Smooth muscle cell (in vitro differentiated cells): ENCODE results near the gene ASB1. TPM values are rescaled to one million over a fixed set of nuclear protein-coding genes. Genes with fewer than 3 reads are reported as not detected.

Source experiments
- DNase-seq: peaks from one replicate; lab custom pipeline; 2025; ENCODE audit not compliant: unreplicated experiment; lab: John Stamatoyannopoulos, UW
- H2AFZ ChIP-seq: fragments of 200-600 bp; sonication (generic); 2 replicates; pipeline ENCODE4 v1.6.0; 2016; ENCODE audit warnings: antibody characterized with exemption, low read depth, mild to moderate bottlenecking
- H3F3A ChIP-seq: fragments of 200-600 bp; sonication (generic); 2 replicates; pipeline ENCODE4 v1.6.0; 2017; ENCODE audit warnings: antibody characterized with exemption, low read depth
- H3K27ac ChIP-seq: fragments of 200-600 bp; sonication (generic); 2 replicates; pipeline ENCODE4 v1.5.1; 2016; ENCODE audit warnings: low read depth, mild to moderate bottlenecking
- H3K27me3 ChIP-seq: fragments of 200-600 bp; sonication (generic); 2 replicates; pipeline ENCODE4 v1.6.1; 2016; ENCODE audit warnings: low read depth, mild to moderate bottlenecking
- H3K36me3 ChIP-seq: fragments of 200-600 bp; sonication (generic); 2 replicates; pipeline ENCODE4 v1.5.1; 2016; ENCODE audit warnings: low read depth
- H3K4me1 ChIP-seq: fragments of 200-600 bp; sonication (generic); 2 replicates; pipeline ENCODE4 v1.5.1; 2016; ENCODE audit warnings: low read depth
- H3K4me2 ChIP-seq: fragments of 200-600 bp; sonication (generic); 2 replicates; pipeline ENCODE4 v1.6.0; 2016; ENCODE audit warnings: mild to moderate bottlenecking
- H3K4me3 ChIP-seq: fragments of 200-600 bp; sonication (generic); 2 replicates; pipeline ENCODE4 v1.5.1; 2016; ENCODE audit warnings: mild to moderate bottlenecking
- H3K79me2 ChIP-seq: fragments of 200-600 bp; sonication (generic); 2 replicates; pipeline ENCODE4 v1.6.0; 2016; ENCODE audit warnings: low read depth, mild to moderate bottlenecking
- H3K9ac ChIP-seq: fragments of 200-600 bp; sonication (generic); 2 replicates; pipeline ENCODE4 v1.6.0; 2016; ENCODE audit warnings: low read depth
- H3K9me3 ChIP-seq: fragments of 200-600 bp; sonication (generic); replicated peaks from 2 replicates; pipeline ENCODE4 v1.5.1; 2016; ENCODE audit warnings: low read depth
- H4K20me1 ChIP-seq: fragments of 200-600 bp; sonication (generic); 2 replicates; pipeline ENCODE4 v1.6.0; 2016; ENCODE audit warnings: low read depth
- WGBS: methylation state at CpG from one replicate; pipeline ENCODE4 v1.1.7; 2016; ENCODE audit warnings: low lambda C conversion rate; 5-methylcytosine and 5-hydroxymethylcytosine counted together
- polyA plus RNA-seq: library from polyadenylated mRNA; unstranded; fragments of >200 nt; fragmentation: Nextera tagmentation; extraction: Ambion mirVana; gene quantifications from 2 replicates; pipeline ENCODE4 v1.2.1, GENCODE V29; 2016
- total RNA-seq: library from RNA; depleted of rRNA; stranded (reverse); fragments of >200 nt; gene quantifications from 2 replicates; pipeline ENCODE4 v1.2.3, GENCODE V29; 2014
- TF ChIP-seq, protein P1 (sequence below): fragments of 200-600 bp; sonication (generic); IDR thresholded peaks from 2 replicates; pipeline ENCODE4 v1.5.1; 2017; ENCODE audit warnings: borderline replicate concordance, mild to moderate bottlenecking, antibody characterized with exemption; ENCODE audit not compliant: insufficient read depth, poor library complexity, severe bottlenecking

The ASB1 gene
- total and polyA plus RNA-seq, 2 experiments from 2014 or later, result 24.8 to 27.3 TPM

DNA sequence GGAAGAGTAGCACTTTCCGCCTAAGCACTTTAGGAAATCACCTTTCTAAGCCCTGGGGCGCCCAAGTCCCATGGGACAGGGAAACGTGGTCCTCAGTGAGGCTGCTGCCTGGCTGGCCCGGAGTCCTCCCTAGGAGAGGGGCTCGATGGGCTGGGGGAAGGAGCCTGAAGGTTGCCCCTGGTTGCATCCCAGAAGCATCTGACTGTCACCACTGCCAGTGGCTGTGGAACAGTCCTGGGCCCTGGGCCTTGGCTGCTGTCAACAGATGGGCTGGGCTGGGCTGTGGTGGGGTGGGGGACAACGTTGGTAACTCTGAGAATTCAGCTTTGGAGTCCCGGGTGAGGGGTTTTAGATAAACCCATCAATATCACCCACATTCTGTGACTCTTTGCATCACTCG is 22.5 kb downstream of the ASB1 start:
- no peaks in the 10 kb centered on the region for H3F3A ChIP-seq
- no peak overlapping the region for H2AFZ ChIP-seq
- H3K4me1 ChIP-seq, result no peaks in the 10 kb centered on the region
- H3K4me2 ChIP-seq, result no peak overlapping the region
- peaks cover 3% of the 10 kb centered on the region for H3K79me2 ChIP-seq
- TF ChIP-seq, protein P1, sequence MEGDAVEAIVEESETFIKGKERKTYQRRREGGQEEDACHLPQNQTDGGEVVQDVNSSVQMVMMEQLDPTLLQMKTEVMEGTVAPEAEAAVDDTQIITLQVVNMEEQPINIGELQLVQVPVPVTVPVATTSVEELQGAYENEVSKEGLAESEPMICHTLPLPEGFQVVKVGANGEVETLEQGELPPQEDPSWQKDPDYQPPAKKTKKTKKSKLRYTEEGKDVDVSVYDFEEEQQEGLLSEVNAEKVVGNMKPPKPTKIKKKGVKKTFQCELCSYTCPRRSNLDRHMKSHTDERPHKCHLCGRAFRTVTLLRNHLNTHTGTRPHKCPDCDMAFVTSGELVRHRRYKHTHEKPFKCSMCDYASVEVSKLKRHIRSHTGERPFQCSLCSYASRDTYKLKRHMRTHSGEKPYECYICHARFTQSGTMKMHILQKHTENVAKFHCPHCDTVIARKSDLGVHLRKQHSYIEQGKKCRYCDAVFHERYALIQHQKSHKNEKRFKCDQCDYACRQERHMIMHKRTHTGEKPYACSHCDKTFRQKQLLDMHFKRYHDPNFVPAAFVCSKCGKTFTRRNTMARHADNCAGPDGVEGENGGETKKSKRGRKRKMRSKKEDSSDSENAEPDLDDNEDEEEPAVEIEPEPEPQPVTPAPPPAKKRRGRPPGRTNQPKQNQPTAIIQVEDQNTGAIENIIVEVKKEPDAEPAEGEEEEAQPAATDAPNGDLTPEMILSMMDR, result no peak
- peaks cover 65% of the 10 kb centered on the region for H4K20me1 ChIP-seq
- WGBS, result 95% methylated on average over 8 of the region's 8 CpGs
- H3K9ac ChIP-seq, result no peak overlapping the region
- H3K27ac ChIP-seq, result no peak overlapping the region
- peaks cover 5% of the 10 kb centered on the region for H3K36me3 ChIP-seq
- no peaks in the 10 kb centered on the region for H3K9me3 ChIP-seq
- DNase-seq, result no peak
- no peaks in the 10 kb centered on the region for H3K27me3 ChIP-seq
- no peak overlapping the region for H3K4me3 ChIP-seq

DNA sequence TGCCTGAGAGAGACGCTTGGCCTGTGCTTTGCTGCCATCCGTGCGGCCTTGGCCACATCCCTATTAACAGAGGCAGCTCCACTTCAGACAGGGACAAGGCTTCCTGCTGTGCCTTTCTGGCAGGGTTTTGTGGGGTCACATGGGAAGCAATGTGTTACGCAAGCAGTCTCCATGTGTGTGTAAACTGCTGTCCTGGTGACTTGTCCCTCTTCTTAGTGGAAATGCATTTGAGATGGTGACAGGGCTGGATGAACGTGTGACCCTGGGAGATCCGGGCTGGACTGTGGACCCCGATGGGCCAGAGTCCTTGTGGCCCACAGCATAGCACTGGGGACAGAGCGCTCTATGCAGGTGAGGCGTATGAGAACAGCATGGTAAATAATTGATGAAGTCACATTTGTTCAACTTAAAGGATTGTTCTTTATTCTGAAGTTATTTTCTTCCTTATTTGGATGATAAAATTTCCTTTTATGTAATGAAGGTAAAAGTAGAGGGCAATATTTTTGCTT is 23.2 kb downstream of the ASB1 start:
- TF ChIP-seq, protein P1, result no peak
- Histone ChIP-seq H3K4me3 (no peak overlapping the region), H3K9ac (no peak overlapping the region), H3K27ac (no peak overlapping the region), H2AFZ (no peak overlapping the region), H3K9me3 (no peaks in the 10 kb centered on the region), H3K4me2 (no peak overlapping the region), H3K27me3 (no peaks in the 10 kb centered on the region), H3K36me3 (peaks cover 5% of the 10 kb centered on the region), H3F3A (no peaks in the 10 kb centered on the region), H3K4me1 (no peaks in the 10 kb centered on the region), H4K20me1 (peaks cover 60% of the 10 kb centered on the region), H3K79me2 (no peaks in the 10 kb centered on the region)
- no peak for DNase-seq
- WGBS, result 95% methylated on average over 9 of the region's 9 CpGs

DNA sequence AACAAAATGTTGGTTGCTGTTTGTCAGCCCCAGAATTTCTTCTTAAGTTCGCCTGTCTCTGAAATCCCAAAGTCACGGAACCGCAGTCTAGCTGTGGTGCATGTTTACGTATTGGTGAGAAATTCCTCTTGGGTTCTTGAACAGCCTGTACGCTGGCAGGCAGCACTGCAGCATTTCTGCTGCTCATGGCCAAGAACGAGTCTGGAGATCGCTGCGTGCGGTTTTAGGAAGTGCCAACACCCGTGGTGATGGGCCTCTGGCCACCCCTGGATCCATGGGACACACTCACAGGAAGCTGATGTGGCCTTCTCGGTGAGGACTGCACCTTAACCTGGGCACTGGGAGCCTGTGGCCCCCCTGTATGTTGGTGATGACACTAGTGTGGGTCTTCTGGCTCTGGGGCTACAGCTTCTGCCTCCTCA is 23.7 kb downstream of the ASB1 start:
- DNase-seq, result no peak
- Histone ChIP-seq H3K9me3 (no peaks in the 10 kb centered on the region), H3K4me3 (no peak overlapping the region), H3K4me2 (no peak overlapping the region), H3K36me3 (peaks cover 4% of the 10 kb centered on the region), H4K20me1 (peaks cover 55% of the 10 kb centered on the region), H3K27ac (no peak overlapping the region), H2AFZ (no peak overlapping the region), H3F3A (no peaks in the 10 kb centered on the region), H3K27me3 (no peaks in the 10 kb centered on the region), H3K79me2 (no peaks in the 10 kb centered on the region), H3K9ac (no peak overlapping the region), H3K4me1 (no peaks in the 10 kb centered on the region)
- 95% methylated on average over 11 of the region's 11 CpGs for WGBS
- TF ChIP-seq, protein P1, result no peak

DNA sequence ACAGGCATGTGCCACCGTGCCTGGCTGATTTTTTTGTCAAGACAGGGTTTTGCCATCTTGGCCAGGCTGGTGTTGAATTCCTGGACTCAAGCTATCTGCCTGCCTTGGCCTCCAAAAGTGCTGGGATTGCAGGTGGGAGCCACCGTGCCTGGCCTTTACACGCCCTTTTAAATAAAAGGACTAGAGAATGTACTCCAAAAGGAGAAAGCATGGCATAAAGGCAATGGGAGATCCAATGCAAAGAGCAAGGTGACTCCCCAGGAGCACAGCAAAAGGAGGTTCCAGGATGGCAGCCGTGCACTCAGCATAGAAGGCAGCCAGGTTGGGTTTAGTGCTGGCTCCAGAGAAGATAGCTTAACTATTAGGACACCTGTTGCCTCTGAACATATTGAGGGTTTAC is 27.1 kb downstream of the ASB1 start:
- Histone ChIP-seq H3K4me2 (no peak overlapping the region), H3K4me1 (no peaks in the 10 kb centered on the region), H3K9ac (no peak overlapping the region), H3K9me3 (no peaks in the 10 kb centered on the region), H3K4me3 (no peak overlapping the region), H3K79me2 (no peaks in the 10 kb centered on the region), H3K27me3 (no peaks in the 10 kb centered on the region), H3K27ac (no peak overlapping the region), H4K20me1 (peaks cover 28% of the 10 kb centered on the region), H3F3A (no peaks in the 10 kb centered on the region), H3K36me3 (no peaks in the 10 kb centered on the region), H2AFZ (no peak overlapping the region)
- WGBS, result 99% methylated on average over 4 of the region's 4 CpGs
- no peak for DNase-seq
- TF ChIP-seq, protein P1, result no peak
